Fibroblast of lung (primary cell): ENCODE measurements around the gene MAP6. TPM values are rescaled to one million over a fixed set of nuclear protein-coding genes. Genes with fewer than 3 reads are reported as not detected.

Source experiments
- DNase-seq, 2 donors: peaks; one replicate each; pipeline versions ENCODE4 v3.0.0 to v3.0.0-alpha.2; 2010; ENCODE audit warnings: low read depth in 2 of 2
- H2AFZ ChIP-seq: 2 replicates; pipeline ENCODE4 v1.5.1; 2012; ENCODE audit warnings: low read length, control low read depth, inconsistent platforms
- H3K27ac ChIP-seq: 2 replicates; pipeline ENCODE4 v1.5.1; 2011; ENCODE audit warnings: low read length, control low read depth; ENCODE audit not compliant: insufficient read depth
- H3K27me3 ChIP-seq: 2 replicates; pipeline ENCODE4 v1.5.1; 2011; ENCODE audit warnings: mild to moderate bottlenecking, low read length; ENCODE audit not compliant: control insufficient read depth, insufficient read depth
- H3K36me3 ChIP-seq: 2 replicates; pipeline ENCODE4 v1.5.1; 2011; ENCODE audit warnings: low read length; ENCODE audit not compliant: control insufficient read depth, insufficient read depth
- H3K4me1 ChIP-seq: 2 replicates; pipeline ENCODE4 v1.5.1; 2011; ENCODE audit warnings: low read length; ENCODE audit not compliant: control insufficient read depth, insufficient read depth; ENCODE audit errors: extremely low read depth
- H3K4me2 ChIP-seq: 2 replicates; pipeline ENCODE4 v1.5.1; 2011; ENCODE audit warnings: low read length, control low read depth; ENCODE audit not compliant: insufficient read depth; ENCODE audit errors: extremely low read depth
- H3K4me3 ChIP-seq, 4 experiments: fragments of 200-600 bp in 1 of 4; sonication (generic) in 1 of 4; replicated peaks in 1 of 4; 2 replicates each; pipeline ENCODE4 v1.5.1; 2011 to 2016; ENCODE audit warnings: low read length in 4 of 4, low read depth in 3 of 4, mild to moderate bottlenecking in 3 of 4, control low read depth in 2 of 4, inconsistent platforms in 1 of 4, mixed read lengths in 1 of 4; ENCODE audit not compliant: insufficient read depth in 1 of 4; ENCODE audit errors: control extremely low read depth in 1 of 4
- H3K79me2 ChIP-seq: 2 replicates; pipeline ENCODE4 v1.5.1; 2012; ENCODE audit warnings: mild to moderate bottlenecking, low read length, inconsistent platforms; ENCODE audit not compliant: control insufficient read depth, insufficient read depth
- H3K9ac ChIP-seq: 2 replicates; pipeline ENCODE4 v1.5.1; 2011; ENCODE audit warnings: mild to moderate bottlenecking, low read length, control low read depth; ENCODE audit not compliant: insufficient read depth
- H3K9me3 ChIP-seq: 2 replicates; pipeline ENCODE4 v1.5.1; 2012; ENCODE audit warnings: low read depth, low read length; ENCODE audit not compliant: control insufficient read depth, insufficient read depth
- H4K20me1 ChIP-seq: 2 replicates; pipeline ENCODE4 v1.5.1; 2011; ENCODE audit warnings: low read length; ENCODE audit not compliant: control insufficient read depth, insufficient read depth; ENCODE audit errors: extremely low read depth
- CTCF ChIP-seq, 2 donors: IDR thresholded peaks in 1 of 2; conservative IDR thresholded peaks in 1 of 2; 1 replicate in 1 of 2; 2 replicates in 1 of 2; pipeline ENCODE4 v1.5.1; 2011 to 2012; ENCODE audit warnings: low read length in 2 of 2, control low read depth in 1 of 2, inconsistent platforms in 1 of 2, low read depth in 1 of 2, mild to moderate bottlenecking in 1 of 2
- EZH2 ChIP-seq: IDR thresholded peaks from 2 replicates; pipeline ENCODE4 v1.5.1; 2012; ENCODE audit warnings: low read length, control low read depth, mild to moderate bottlenecking; ENCODE audit errors: missing control alignments
- polyA plus RNA-seq, 2 donors: library from polyadenylated mRNA; depleted of rRNA in 1 of 2; stranded (reverse) in 1 of 2; unstranded in 1 of 2; fragments of >200 nt; gene quantifications; 2 replicates each; pipeline ENCODE4 v1.2.1, GENCODE V29; 2011 to 2012; ENCODE audit warnings: missing spikeins in 1 of 2
- total RNA-seq: library from RNA; depleted of rRNA; stranded (reverse); fragments of >200 nt; gene quantifications from 2 replicates; pipeline ENCODE4 v1.2.1, GENCODE V29; 2014

MAP6 gene
- total and polyA plus RNA-seq, 2 donors (not counting 1 experiment from before 2014, with no cell fraction given) = 0.17 to 1.0 TPM

DNA sequence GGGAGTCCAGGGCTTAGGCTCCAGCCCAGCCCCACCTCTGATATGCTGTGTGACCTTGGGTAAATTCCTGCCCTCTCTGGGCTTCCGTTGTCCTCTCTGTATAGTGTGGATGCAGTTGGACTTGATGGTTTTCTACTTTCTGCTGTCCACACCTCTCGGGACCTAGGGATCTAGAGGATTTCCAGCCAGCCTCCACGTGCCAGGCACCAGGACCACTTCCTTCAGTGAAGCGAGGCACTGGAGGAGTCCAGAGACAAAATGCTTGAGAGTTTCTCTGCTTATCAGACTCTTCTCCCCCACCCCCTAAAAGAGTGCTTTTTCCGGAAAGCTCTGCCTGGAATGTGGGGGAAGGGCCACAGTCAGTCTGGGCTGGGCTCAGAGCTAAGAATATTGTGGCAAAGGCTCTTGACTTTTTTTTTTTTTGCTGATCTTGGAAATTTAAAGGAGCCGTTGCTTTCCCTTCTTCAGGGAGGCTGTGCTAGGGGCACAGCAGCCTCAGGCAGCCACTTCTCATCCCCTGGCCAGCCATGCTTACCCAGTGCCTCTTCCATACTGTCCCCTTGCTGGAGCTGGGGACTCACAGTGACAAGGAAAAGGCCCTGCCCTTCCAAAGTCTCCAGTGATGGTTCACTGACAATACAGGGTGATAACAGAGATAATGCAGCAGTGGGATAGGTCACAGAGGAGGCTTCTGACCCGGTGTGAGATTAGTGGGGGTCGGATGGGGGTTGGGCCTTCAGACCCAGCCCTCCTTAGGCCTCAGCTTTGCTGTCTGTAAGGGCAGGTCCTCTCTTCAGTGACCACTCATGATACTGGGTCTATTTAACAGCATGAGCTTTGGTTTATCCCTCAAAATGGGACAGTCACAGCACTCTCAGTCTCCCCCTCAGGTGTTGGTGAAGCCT is 109.6 kb downstream of the MAP6 start:
- Histone ChIP-seq H3K9ac (peak overlapping the region; percentile 29), H3K4me3 (peak overlapping the region; percentile 10 to 36 (median 34)), H2AFZ (peak overlapping the region; percentile 54), H3K27me3 (no peaks in the 10 kb centered on the region), H3K27ac (peak overlapping the region; percentile 97), H3K9me3 (no peaks in the 10 kb centered on the region), H3K79me2 (peaks cover 24% of the 10 kb centered on the region), H3K4me1 (peaks cover 46% of the 10 kb centered on the region), H3K36me3 (peaks cover 4% of the 10 kb centered on the region), H3K4me2 (peak overlapping the region; percentile 91), H4K20me1 (no peaks in the 10 kb centered on the region)
- TF ChIP-seq CTCF (conservative IDR thresholded peaks at IDR 0.05 in 1 of 2, IDR thresholded peaks at IDR 0.05 in 1 of 2; ENCODE audit: low read depth in 1 of 2, low read length in 2 of 2) (no peak), EZH2 (no peak)
- DNase-seq = peak; percentile 89

- Histone ChIP-seq H2AFZ (peak overlapping the region; percentile 21), H3K27ac (peak overlapping the region; percentile 97), H3K9me3 (no peaks in the 10 kb centered on the region), H3K4me2 (peak overlapping the region; percentile 91), H3K4me1 (peaks cover 52% of the 10 kb centered on the region), H3K4me3 (peak overlapping the region in 3 of 4 experiments; percentile 10 to 35 (median 32)), H3K27me3 (no peaks in the 10 kb centered on the region), H3K79me2 (peaks cover 11% of the 10 kb centered on the region), H4K20me1 (no peaks in the 10 kb centered on the region), H3K9ac (peak overlapping the region; percentile 26), H3K36me3 (no peaks in the 10 kb centered on the region)
- TF ChIP-seq EZH2 = no peak
- no peak for TF ChIP-seq CTCF (conservative IDR thresholded peaks at IDR 0.05 in 1 of 2, IDR thresholded peaks at IDR 0.05 in 1 of 2; ENCODE audit: low read depth in 1 of 2, low read length in 2 of 2)
- DNase-seq = peak; percentile 97
These were observed 111.0 kb downstream of the MAP6 start for GRCh38 chr11:75557666-75558494.

DNA sequence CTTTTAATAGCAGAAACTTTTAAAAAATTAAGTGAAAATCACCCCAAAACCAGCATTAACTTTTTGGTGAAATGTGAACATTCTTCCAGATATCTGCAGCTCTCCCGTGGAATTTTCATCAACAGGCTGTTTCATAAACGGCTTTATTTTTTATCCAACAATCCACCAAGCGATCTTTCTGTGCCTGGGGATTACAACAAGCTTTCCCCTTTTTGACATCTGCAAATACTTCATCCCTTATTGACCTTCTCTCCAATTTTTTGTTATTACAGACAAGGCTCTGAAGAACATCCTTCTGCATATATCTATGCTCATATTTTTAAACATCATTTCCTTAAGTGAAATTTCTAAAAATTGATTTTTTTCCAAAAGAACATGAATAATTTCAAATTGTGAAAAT is 112.6 kb downstream of the MAP6 start:
- no peaks in the 10 kb centered on the region for H3K79me2 ChIP-seq
- no peaks in the 10 kb centered on the region for H4K20me1 ChIP-seq
- H3K4me2 ChIP-seq = no peak overlapping the region
- no peaks in the 10 kb centered on the region for H3K9me3 ChIP-seq
- H3K4me1 ChIP-seq = peaks cover 52% of the 10 kb centered on the region
- H3K27me3 ChIP-seq = no peaks in the 10 kb centered on the region
- no peak overlapping the region for H3K9ac ChIP-seq
- H2AFZ ChIP-seq = no peak overlapping the region
- H3K4me3 ChIP-seq = no peak overlapping the region
- H3K27ac ChIP-seq = no peak overlapping the region
- TF ChIP-seq EZH2 = no peak
- no peak for TF ChIP-seq CTCF (conservative IDR thresholded peaks at IDR 0.05 in 1 of 2, IDR thresholded peaks at IDR 0.05 in 1 of 2; ENCODE audit: low read depth in 1 of 2, low read length in 2 of 2)
- no peaks in the 10 kb centered on the region for H3K36me3 ChIP-seq
- no peak for DNase-seq
